GM12878 (cell line): ENCODE results near the gene NOL4L. TPM values are rescaled to one million over a fixed set of nuclear protein-coding genes. Genes with fewer than 3 reads are reported as not detected.

Experiments
- ATAC-seq: fragments of 200-7000 bp; cut with Tn5 transposase; 3 replicates; pipeline ENCODE4 v1.9.1; 2020; ENCODE audit warnings: mild to moderate bottlenecking, moderate library complexity
- BruUV-seq: library from RNA; stranded (reverse); fragments of 400-500 nt; replicated peaks from 2 replicates; lab custom pipeline; 2021; lab: Mats Ljungman, UMichigan
- CTCF ChIA-PET: fragments of 300-600 bp; sonication (Branson Sonifier 250); formaldehyde crosslinking; extraction: SDS; loops from one replicate; lab custom pipeline; 2021; ENCODE audit warnings: inconsistent platforms; lab: Yijun Ruan, JAX
- POLR2A ChIA-PET: fragments of 350-600 bp; formaldehyde crosslinking; extraction: SDS; loops from one replicate; lab custom pipeline; 2021; ENCODE audit warnings: inconsistent platforms; lab: Charles Lee
- RAD21 ChIA-PET: fragments of 300-600 bp; sonication (Branson Sonifier 250); formaldehyde crosslinking; loops from one replicate; lab custom pipeline; 2023; ENCODE audit warnings: antibody characterized with exemption; ENCODE audit not compliant: unreplicated experiment; lab: Charles Lee
- SMC1A ChIA-PET: fragments of 300-600 bp; sonication (Branson Sonifier 250); formaldehyde crosslinking; loops from one replicate; lab custom pipeline; 2023; ENCODE audit not compliant: unreplicated experiment, uncharacterized antibody; lab: Charles Lee
- DNase-seq: peaks from one replicate; pipeline ENCODE4 v3.0.0-alpha.2; 2011; ENCODE audit warnings: low read depth, low spot score
- FAIRE-seq: peaks from 3 replicates; lab custom pipeline; 2011; peaks lifted over from hg19 to GRCh38; lab: Jason Lieb, UNC
- H2AFZ ChIP-seq: 2 replicates; pipeline ENCODE4 v1.6.0; 2011; ENCODE audit warnings: low read depth, low read length, control low read depth; ENCODE audit not compliant: control insufficient read depth
- H3K27ac ChIP-seq: 2 replicates; pipeline ENCODE4 v1.5.1; 2011; ENCODE audit warnings: control low read depth; ENCODE audit not compliant: control insufficient read depth, insufficient read depth
- H3K27me3 ChIP-seq, 2 experiments: replicated peaks in 1 of 2; 2 replicates each; pipeline versions ENCODE4 v1.6.0 to v1.6.1; 2011; ENCODE audit warnings: low read length in 1 of 2; ENCODE audit not compliant: control insufficient read depth in 2 of 2, insufficient read depth in 2 of 2
- H3K36me3 ChIP-seq, 2 experiments: 2 replicates each; pipeline ENCODE4 v1.5.1; 2011; ENCODE audit warnings: low read length in 1 of 2; ENCODE audit not compliant: control insufficient read depth in 2 of 2, insufficient read depth in 2 of 2
- H3K4me1 ChIP-seq: 2 replicates; pipeline ENCODE4 v1.6.1; 2011; ENCODE audit warnings: mild to moderate bottlenecking, low read length, moderate library complexity, mixed read lengths; ENCODE audit not compliant: control insufficient read depth, insufficient read depth
- H3K4me2 ChIP-seq: 2 replicates; pipeline ENCODE4 v1.6.0; 2011; ENCODE audit warnings: control low read depth; ENCODE audit not compliant: control insufficient read depth, insufficient read depth
- H3K4me3 ChIP-seq: fragments of 200-600 bp; sonication (generic); 2 replicates; pipeline ENCODE4 v1.5.1; 2016
- H3K79me2 ChIP-seq: 2 replicates; pipeline ENCODE4 v1.6.0; 2011; ENCODE audit warnings: low read length; ENCODE audit not compliant: control insufficient read depth, insufficient read depth
- H3K9ac ChIP-seq: 2 replicates; pipeline ENCODE4 v1.8.0; 2011; ENCODE audit warnings: low read length, control low read depth, mixed read lengths; ENCODE audit not compliant: control insufficient read depth, insufficient read depth
- H3K9me3 ChIP-seq: replicated peaks from 3 replicates; pipeline ENCODE4 v1.5.1; 2011; ENCODE audit warnings: mild to moderate bottlenecking, low read length; ENCODE audit not compliant: control insufficient read depth, insufficient read depth
- H4K20me1 ChIP-seq: 2 replicates; pipeline ENCODE4 v1.6.0; 2011; ENCODE audit not compliant: control insufficient read depth, insufficient read depth
- BCL11A ChIP-seq: IDR thresholded peaks from 2 replicates; pipeline ENCODE4 v1.6.1; 2011; ENCODE audit warnings: low read depth, low read length
- CBFB ChIP-seq: IDR thresholded peaks from 2 replicates; pipeline ENCODE4 v1.6.1; 2016; ENCODE audit warnings: antibody characterized with exemption, low read depth
- CBX5 ChIP-seq: sonication (generic); IDR thresholded peaks from 2 replicates; pipeline ENCODE4 v1.6.1; 2016; ENCODE audit warnings: low read depth, moderate library complexity, mild to moderate bottlenecking, inconsistent platforms
- CHD2 ChIP-seq: IDR thresholded peaks from 2 replicates; pipeline ENCODE4 v1.6.1; 2011; ENCODE audit warnings: low read depth, low read length, improper control_type of control experiment, borderline replicate concordance
- CREM ChIP-seq: IDR thresholded peaks from 2 replicates; pipeline ENCODE4 v1.6.1; 2014; ENCODE audit warnings: antibody characterized with exemption, low read depth
- FOXK2 ChIP-seq: fragments of 450-650 bp; IDR thresholded peaks from 2 replicates; pipeline ENCODE4 v1.6.1; 2017; ENCODE audit warnings: mild to moderate bottlenecking, moderate library complexity
- IKZF1 ChIP-seq: fragments of 450-650 bp; conservative IDR thresholded peaks from 2 replicates; pipeline ENCODE4 v1.6.1; 2017; ENCODE audit warnings: antibody characterized with exemption, mild to moderate bottlenecking
- IRF4 ChIP-seq: IDR thresholded peaks from 2 replicates; pipeline ENCODE4 v1.6.1; 2011; ENCODE audit warnings: low read depth, low read length
- NFYB ChIP-seq: IDR thresholded peaks from 2 replicates; pipeline ENCODE4 v1.6.1; 2011; ENCODE audit warnings: low read depth, mild to moderate bottlenecking, low read length, improper control_type of control experiment, moderate library complexity; ENCODE audit not compliant: insufficient read depth
- PAX5 ChIP-seq: IDR thresholded peaks from 2 replicates; pipeline ENCODE4 v1.6.1; 2011; ENCODE audit warnings: low read depth, low read length, borderline replicate concordance
- TBL1XR1 ChIP-seq: IDR thresholded peaks from 2 replicates; pipeline ENCODE4 v1.6.1; 2012; ENCODE audit warnings: low read depth, low read length, improper control_type of control experiment
- WGBS: methylation state at CpG from one replicate; pipeline ENCODE4 v1.1.6; 2016; ENCODE audit warnings: low lambda C conversion rate; ENCODE audit not compliant: insufficient replicate concordance, insufficient coverage; ENCODE audit errors: missing lambda C conversion rate; 5-methylcytosine and 5-hydroxymethylcytosine counted together
- in situ Hi-C: fragments of 300-500 bp; cut with MboI; formaldehyde crosslinking; loops from 9 replicates; pipeline ENCODE4 v1.14.3; 2018; ENCODE audit warnings: mixed read lengths
- intact Hi-C: fragments of 100-400 bp; cut with micrococcal nuclease; formaldehyde crosslinking; loops from one replicate; pipeline ENCODE4 v1.14.2; 2022; ENCODE audit not compliant: unreplicated experiment
- polyA plus RNA-seq, 11 experiments: library from polyadenylated mRNA; depleted of rRNA in 4 of 11; unstranded in 6 of 11; stranded (reverse) in 5 of 11; fragments of >200 nt; fragmentation: Nextera tagmentation in 4 of 11; fragmentation: Illumina TruSeq in 1 of 11; extraction: Ambion mirVana in 4 of 11; extraction: Trizol in 1 of 11; gene quantifications; 1 replicate in 1 of 11; 2 replicates in 10 of 11; pipeline versions ENCODE4 v1.2.1 to v1.2.3, GENCODE V29; 2011 to 2016; ENCODE audit warnings: inconsistent platforms in 2 of 11, missing spikeins in 2 of 11, low read depth in 1 of 11
- total RNA-seq, 4 experiments: library from RNA; depleted of rRNA in 3 of 4; stranded (reverse); fragments of >200 nt in 3 of 4; fragmentation: Illumina TruSeq in 1 of 4; extraction: Trizol in 1 of 4; gene quantifications; 2 replicates each; pipeline versions ENCODE4 v1.2.1 to v1.2.3, GENCODE V29; 2013 to 2021
- TF ChIP-seq, protein P1 (sequence below): fragments of 150-350 bp; IDR thresholded peaks from 2 replicates; pipeline ENCODE4 v1.6.1; 2016; ENCODE audit warnings: low read depth, low read length
- TF ChIP-seq, protein P2 (sequence below): IDR thresholded peaks from 2 replicates; pipeline ENCODE4 v1.6.1; 2012; ENCODE audit warnings: low read depth, low read length, improper control_type of control experiment

Gene NOL4L
- total and polyA plus RNA-seq, 10 of the 15 experiments (the other 5 are each of a cell fraction or from before 2014, with no cell fraction given): 2.3 to 24.0 (median 8.0) TPM

GRCh38 chr20:32629813-32630212 lies 44.7 kb upstream of the NOL4L start:
- in situ Hi-C loops (no loop called here), intact Hi-C loops (no loop called here)
- no peaks in the 10 kb centered on the region; a peak in 2 of 4 replicates for H3K27me3 ChIP-seq
- no peak for TF ChIP-seq IRF4
- TF ChIP-seq NFYB: no peak
- no peak for TF ChIP-seq PAX5
- TF ChIP-seq FOXK2: no peak
- TF ChIP-seq CBX5: no peak
- no peak for TF ChIP-seq CBFB
- TF ChIP-seq, protein P1, sequence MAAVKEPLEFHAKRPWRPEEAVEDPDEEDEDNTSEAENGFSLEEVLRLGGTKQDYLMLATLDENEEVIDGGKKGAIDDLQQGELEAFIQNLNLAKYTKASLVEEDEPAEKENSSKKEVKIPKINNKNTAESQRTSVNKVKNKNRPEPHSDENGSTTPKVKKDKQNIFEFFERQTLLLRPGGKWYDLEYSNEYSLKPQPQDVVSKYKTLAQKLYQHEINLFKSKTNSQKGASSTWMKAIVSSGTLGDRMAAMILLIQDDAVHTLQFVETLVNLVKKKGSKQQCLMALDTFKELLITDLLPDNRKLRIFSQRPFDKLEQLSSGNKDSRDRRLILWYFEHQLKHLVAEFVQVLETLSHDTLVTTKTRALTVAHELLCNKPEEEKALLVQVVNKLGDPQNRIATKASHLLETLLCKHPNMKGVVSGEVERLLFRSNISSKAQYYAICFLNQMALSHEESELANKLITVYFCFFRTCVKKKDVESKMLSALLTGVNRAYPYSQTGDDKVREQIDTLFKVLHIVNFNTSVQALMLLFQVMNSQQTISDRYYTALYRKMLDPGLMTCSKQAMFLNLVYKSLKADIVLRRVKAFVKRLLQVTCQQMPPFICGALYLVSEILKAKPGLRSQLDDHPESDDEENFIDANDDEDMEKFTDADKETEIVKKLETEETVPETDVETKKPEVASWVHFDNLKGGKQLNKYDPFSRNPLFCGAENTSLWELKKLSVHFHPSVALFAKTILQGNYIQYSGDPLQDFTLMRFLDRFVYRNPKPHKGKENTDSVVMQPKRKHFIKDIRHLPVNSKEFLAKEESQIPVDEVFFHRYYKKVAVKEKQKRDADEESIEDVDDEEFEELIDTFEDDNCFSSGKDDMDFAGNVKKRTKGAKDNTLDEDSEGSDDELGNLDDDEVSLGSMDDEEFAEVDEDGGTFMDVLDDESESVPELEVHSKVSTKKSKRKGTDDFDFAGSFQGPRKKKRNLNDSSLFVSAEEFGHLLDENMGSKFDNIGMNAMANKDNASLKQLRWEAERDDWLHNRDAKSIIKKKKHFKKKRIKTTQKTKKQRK: no peak
- no peak for TF ChIP-seq BCL11A
- no peak for TF ChIP-seq CHD2
- TF ChIP-seq, protein P2, sequence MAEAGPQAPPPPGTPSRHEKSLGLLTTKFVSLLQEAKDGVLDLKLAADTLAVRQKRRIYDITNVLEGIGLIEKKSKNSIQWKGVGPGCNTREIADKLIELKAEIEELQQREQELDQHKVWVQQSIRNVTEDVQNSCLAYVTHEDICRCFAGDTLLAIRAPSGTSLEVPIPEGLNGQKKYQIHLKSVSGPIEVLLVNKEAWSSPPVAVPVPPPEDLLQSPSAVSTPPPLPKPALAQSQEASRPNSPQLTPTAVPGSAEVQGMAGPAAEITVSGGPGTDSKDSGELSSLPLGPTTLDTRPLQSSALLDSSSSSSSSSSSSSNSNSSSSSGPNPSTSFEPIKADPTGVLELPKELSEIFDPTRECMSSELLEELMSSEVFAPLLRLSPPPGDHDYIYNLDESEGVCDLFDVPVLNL: no peak
- TF ChIP-seq CREM: no peak
- TF ChIP-seq TBL1XR1: no peak
- TF ChIP-seq IKZF1: no peak
- H3K9me3 ChIP-seq: no peaks in the 10 kb centered on the region
- ChIA-PET RAD21 (interaction anchor here (0.7 to 0.8 kb wide), 2 partner anchors 21 to 42 kb away, joined by 3 to 4 read pairs; no protein-coding TSS in a partner anchor), CTCF (interaction anchor here (0.9 to 4.2 kb wide), 4 partner anchors 11 to 148 kb away, joined by 3 to 29 read pairs (median 4); no protein-coding TSS in a partner anchor), POLR2A (interaction anchor here (0.6 kb wide), 1 partner anchor 163 kb away, joined by 3 read pairs; no protein-coding TSS in a partner anchor), SMC1A (interaction anchor here (1.4 kb wide), 1 partner anchor 148 kb away, joined by 3 read pairs; no protein-coding TSS in a partner anchor)
- DNase-seq: no peak
- no peaks in the 10 kb centered on the region for H3K79me2 ChIP-seq
- H3K9ac ChIP-seq: no peak overlapping the region
- H3K4me3 ChIP-seq: no peak overlapping the region
- no TSS peak for BruUV-seq
- no peaks in the 10 kb centered on the region for H4K20me1 ChIP-seq
- H3K4me1 ChIP-seq: peaks cover 13% of the 10 kb centered on the region
- H3K27ac ChIP-seq: no peak overlapping the region
- H3K36me3 ChIP-seq: no peaks in the 10 kb centered on the region
- no peak overlapping the region for H3K4me2 ChIP-seq
- 64% methylated on average over 13 of the region's 13 CpGs for WGBS
- no peak overlapping the region for H2AFZ ChIP-seq
- ATAC-seq: no peak
- no peak for FAIRE-seq
